Nephron (organoid): ENCODE results near the gene S100A6.

ENCODE experiments used
- H3K27ac Mint-ChIP-seq, 3 experiments: 2 replicates each; pipeline ENCODE4 v1.8.0; 2020; ENCODE audit warnings: mixed read lengths in 3 of 3, mild to moderate bottlenecking in 2 of 3, moderate library complexity in 1 of 3
- H3K27me3 Mint-ChIP-seq: 2 replicates; pipeline ENCODE4 v1.8.0; 2021; ENCODE audit warnings: low read depth, mild to moderate bottlenecking, moderate library complexity, mixed read lengths
- H3K36me3 Mint-ChIP-seq: 2 replicates; pipeline ENCODE4 v1.8.0; 2020; ENCODE audit warnings: low read depth, mixed read lengths
- H3K4me1 Mint-ChIP-seq: 2 replicates; pipeline ENCODE4 v1.8.0; 2020; ENCODE audit warnings: mixed read lengths
- H3K4me3 Mint-ChIP-seq, 3 experiments: 2 replicates each; pipeline ENCODE4 v1.8.0; 2020; ENCODE audit warnings: mild to moderate bottlenecking in 3 of 3, mixed read lengths in 3 of 3, moderate library complexity in 2 of 3
- H3K9me3 Mint-ChIP-seq: 2 replicates; pipeline ENCODE4 v1.8.0; 2020; ENCODE audit warnings: mixed read lengths
- CTCF ChIP-seq, 3 experiments: fragments of 200-600 bp; sonication (generic); IDR thresholded peaks; one replicate each; pipeline ENCODE4 v1.5.0; 2021; ENCODE audit warnings: antibody characterized with exemption in 3 of 3; ENCODE audit not compliant: unreplicated experiment in 3 of 3

S100A6 gene

GRCh38 chr1:153506386-153506785, 29.4 kb downstream of the S100A6 start:
- peak overlapping the region; percentile 81 to 96 (median 90) for H3K27ac Mint-ChIP-seq
- H3K4me3 Mint-ChIP-seq, result no peak overlapping the region
- no peak for TF ChIP-seq CTCF (IDR thresholded peaks at IDR 0.05; ENCODE audit: unreplicated experiment in 3 of 3)
- peaks cover 36% of the 10 kb centered on the region for H3K4me1 Mint-ChIP-seq
- H3K27me3 Mint-ChIP-seq, result no peaks in the 10 kb centered on the region
- H3K36me3 Mint-ChIP-seq, result no peaks in the 10 kb centered on the region
- no peaks in the 10 kb centered on the region for H3K9me3 Mint-ChIP-seq

GRCh38 chr1:153505576-153505975, 30.2 kb downstream of the S100A6 start:
- Mint-ChIP-seq H3K27ac (peak overlapping the region; percentile 81 to 96 (median 90)), H3K9me3 (no peaks in the 10 kb centered on the region), H3K4me1 (peaks cover 29% of the 10 kb centered on the region), H3K27me3 (no peaks in the 10 kb centered on the region), H3K4me3 (no peak overlapping the region), H3K36me3 (no peaks in the 10 kb centered on the region)
- no peak for TF ChIP-seq CTCF (IDR thresholded peaks at IDR 0.05; ENCODE audit: unreplicated experiment in 3 of 3)

DNA sequence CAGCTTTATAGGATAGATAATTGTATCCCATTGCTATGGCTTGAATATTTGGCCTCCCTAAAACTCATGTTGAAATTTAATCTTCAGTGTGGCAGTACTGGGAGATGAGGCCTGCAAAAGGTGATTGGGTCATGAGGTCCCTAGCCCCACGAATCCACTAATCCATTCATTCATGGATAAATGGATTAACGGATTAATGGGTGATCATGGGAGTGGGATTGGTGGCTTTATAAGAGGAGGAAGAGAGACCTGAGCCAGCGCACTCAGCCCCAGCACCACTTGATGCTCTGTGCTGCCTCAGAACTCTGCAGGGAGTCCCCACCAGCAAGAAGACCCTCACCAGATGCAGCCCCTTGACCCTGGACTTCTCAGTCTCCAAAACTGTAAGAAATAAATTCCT, 32.0 kb downstream of the S100A6 start:
- Mint-ChIP-seq H3K36me3 (no peaks in the 10 kb centered on the region), H3K27ac (peak overlapping the region in 2 of 3 experiments; percentile 55 to 63), H3K9me3 (no peaks in the 10 kb centered on the region), H3K4me3 (no peak overlapping the region), H3K4me1 (peaks cover 35% of the 10 kb centered on the region), H3K27me3 (no peaks in the 10 kb centered on the region)
- TF ChIP-seq CTCF (IDR thresholded peaks at IDR 0.05; ENCODE audit: unreplicated experiment in 3 of 3), result no peak

DNA sequence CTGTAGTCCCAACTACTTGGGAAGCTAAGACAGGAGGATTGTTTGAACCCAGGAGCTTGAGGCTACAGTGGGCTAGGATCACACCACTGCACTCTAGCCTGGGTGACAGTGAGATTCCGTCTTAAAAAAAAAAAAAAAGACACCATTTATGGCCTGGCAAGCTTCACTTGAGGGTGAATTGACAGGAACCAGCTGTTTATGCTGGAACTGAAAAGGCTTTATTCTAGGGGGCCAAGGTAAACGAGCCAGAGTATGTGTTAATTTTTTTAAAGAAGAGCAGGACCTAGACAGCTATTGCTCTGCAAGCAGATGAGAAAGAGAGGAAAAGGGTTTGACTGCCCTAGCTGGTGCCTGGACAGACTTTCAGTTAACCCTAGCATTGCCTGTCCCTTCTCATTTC, 37.0 kb downstream of the S100A6 start:
- Mint-ChIP-seq H3K4me1 (peaks cover 13% of the 10 kb centered on the region), H3K27me3 (no peaks in the 10 kb centered on the region), H3K9me3 (no peaks in the 10 kb centered on the region), H3K4me3 (no peak overlapping the region), H3K27ac (peak overlapping the region in 2 of 3 experiments; percentile 3 to 29), H3K36me3 (no peaks in the 10 kb centered on the region)
- no peak for TF ChIP-seq CTCF (IDR thresholded peaks at IDR 0.05; ENCODE audit: unreplicated experiment in 3 of 3)

DNA sequence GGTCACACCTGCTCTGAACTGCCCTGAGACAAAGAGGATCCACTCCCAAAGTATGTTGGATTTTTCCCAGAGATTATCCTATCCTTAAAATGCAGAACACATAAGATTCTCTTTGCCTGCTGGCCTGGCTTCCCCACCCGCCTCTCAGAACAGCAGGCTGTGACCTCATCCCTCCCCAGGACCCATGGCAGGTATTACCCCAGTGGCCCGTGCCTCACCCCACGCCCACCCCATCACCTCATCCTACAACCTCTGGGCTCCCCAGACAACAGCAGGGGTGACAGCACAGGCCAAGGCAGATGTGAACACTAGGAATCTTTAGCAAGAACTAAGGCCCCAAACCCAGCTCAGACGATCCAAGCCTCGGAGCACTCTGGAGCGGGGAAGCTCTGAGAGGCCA, 40.3 kb downstream of the S100A6 start:
- no peak for TF ChIP-seq CTCF (IDR thresholded peaks at IDR 0.05; ENCODE audit: unreplicated experiment in 3 of 3)

GRCh38 chr1:153494976-153495535, 40.7 kb downstream of the S100A6 start:
- H3K27me3 Mint-ChIP-seq, result no peaks in the 10 kb centered on the region
- peak; percentile 83 to 94 (median 85) for TF ChIP-seq CTCF (IDR thresholded peaks at IDR 0.05; ENCODE audit: unreplicated experiment in 3 of 3)
- H3K4me1 Mint-ChIP-seq, result peaks cover 16% of the 10 kb centered on the region
- no peak overlapping the region for H3K4me3 Mint-ChIP-seq
- H3K27ac Mint-ChIP-seq, result peak overlapping the region in 2 of 3 experiments; percentile 2 to 9
- H3K36me3 Mint-ChIP-seq, result no peaks in the 10 kb centered on the region
- H3K9me3 Mint-ChIP-seq, result no peaks in the 10 kb centered on the region

More for the DNA sequence above, 40.3 kb downstream of the S100A6 start:
- H3K4me1 Mint-ChIP-seq, result peaks cover 12% of the 10 kb centered on the region
- no peaks in the 10 kb centered on the region for H3K36me3 Mint-ChIP-seq
- H3K4me3 Mint-ChIP-seq, result no peak overlapping the region
- no peaks in the 10 kb centered on the region for H3K9me3 Mint-ChIP-seq
- H3K27ac Mint-ChIP-seq, result peak overlapping the region in 1 of 3 experiments; percentile 76
- no peaks in the 10 kb centered on the region for H3K27me3 Mint-ChIP-seq
